ENCODE data around the gene S100P. TPM values are rescaled to one million over a fixed set of nuclear protein-coding genes. Genes with fewer than 3 reads are reported as not detected.

S100P gene
- total RNA-seq, 2 experiments from 2014 or later: not detected

DNA sequence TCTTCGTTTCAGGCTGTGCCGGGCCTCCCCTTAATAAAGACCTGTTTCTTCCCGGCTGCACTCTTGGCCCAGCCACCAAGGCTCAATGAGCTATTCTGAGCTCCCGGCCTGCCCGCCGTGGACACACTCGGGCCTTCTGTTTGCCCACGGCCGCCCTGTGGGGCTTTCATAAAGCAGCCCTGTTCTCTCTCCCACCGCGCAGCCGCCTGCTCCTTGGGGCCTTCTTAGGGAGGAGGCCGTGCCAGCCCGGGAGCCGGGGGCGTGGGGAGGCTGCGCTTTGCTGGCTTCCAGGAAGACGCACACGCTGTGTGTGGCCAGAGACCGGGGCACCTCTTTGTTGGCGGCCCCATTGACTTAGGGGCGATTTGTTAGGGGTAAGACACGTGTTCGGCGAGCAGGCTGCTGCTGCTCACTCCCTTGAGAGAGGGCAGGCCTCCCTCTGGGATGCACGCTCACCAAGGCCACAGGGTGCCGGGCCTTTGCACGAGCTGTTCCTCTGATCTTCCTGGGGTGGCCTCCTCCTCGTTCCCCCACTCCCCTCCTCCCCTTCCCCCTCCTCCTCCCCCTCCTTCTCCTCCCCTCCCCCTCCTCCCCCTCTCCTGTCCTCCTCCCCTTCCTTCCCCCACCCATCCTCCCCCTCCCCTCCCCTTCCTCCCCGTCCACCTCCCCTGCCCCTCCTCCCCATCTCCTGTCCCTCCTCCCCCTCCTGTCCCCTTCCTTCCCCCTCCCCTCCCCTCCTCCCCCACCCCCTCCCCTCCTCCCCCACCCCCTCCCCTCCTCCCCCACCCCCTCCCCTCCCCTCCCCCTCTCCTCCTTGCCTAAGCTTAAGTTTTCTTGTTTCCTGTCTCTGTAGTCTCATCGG lies 33.6 kb downstream of the S100P start:
- CTCF ChIA-PET (ENCODE audit: unreplicated experiment): no interaction called here
- no peak overlapping the region for H3K27ac ChIP-seq (ENCODE audit: low read depth, low read length, poor library complexity, severe bottlenecking)
- H3K4me2 ChIP-seq (ENCODE audit: low read length): no peak overlapping the region
- POLR2A ChIA-PET: interaction anchor here (0.6 kb wide), 1 partner anchor 9 kb away, joined by 7 read pairs; no protein-coding TSS in a partner anchor
- no peak for DNase-seq (ENCODE audit: low spot score)
- H3K9me3 ChIP-seq (ENCODE audit: low read length): no peaks in the 10 kb centered on the region
- no TSS peak for BruUV-seq (replicated peaks)
- no peak overlapping the region for H2AFZ ChIP-seq (ENCODE audit: low read length)
- intact Hi-C loops (cut with micrococcal nuclease; ENCODE audit: unreplicated experiment): no loop called here
- no peaks in the 10 kb centered on the region for H4K20me1 ChIP-seq (ENCODE audit: insufficient read depth, low read length)
- H3K4me1 ChIP-seq (ENCODE audit: insufficient read depth, low read length, poor library complexity, severe bottlenecking): no peaks in the 10 kb centered on the region
- no peaks in the 10 kb centered on the region for H3K79me2 ChIP-seq (ENCODE audit: insufficient read depth, low read depth, low read length)
- H3K9me2 ChIP-seq (ENCODE audit: insufficient read depth, low read length): no peaks in the 10 kb centered on the region
- no peak for TF ChIP-seq CTCF (conservative IDR thresholded peaks at IDR 0.05; ENCODE audit: low read length)
- no peak for TF ChIP-seq EZH2phosphoT487 (IDR thresholded peaks at IDR 0.05; ENCODE audit: borderline replicate concordance, low read depth, low read length)
- H3K4me3 ChIP-seq (ENCODE audit: low read depth, low read length, poor library complexity, severe bottlenecking): no peak overlapping the region
- no peaks in the 10 kb centered on the region for H3K36me3 ChIP-seq (ENCODE audit: insufficient read depth, low read length)

DNA sequence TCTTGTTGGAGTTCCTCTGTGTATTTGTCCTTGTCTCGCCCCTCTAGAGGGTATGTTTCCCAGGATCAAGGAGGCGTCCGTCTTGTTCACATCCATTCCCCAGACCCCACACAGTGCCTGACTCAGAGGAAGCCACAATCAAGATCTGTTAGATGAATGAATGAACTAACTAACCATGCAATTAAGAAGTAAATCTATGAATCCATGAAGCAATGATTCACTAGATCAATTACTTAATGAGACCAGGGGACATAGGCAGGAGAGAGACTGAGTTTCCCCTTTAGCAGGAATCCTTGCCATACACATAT lies 34.2 kb downstream of the S100P start:
- H3K36me3 ChIP-seq (ENCODE audit: insufficient read depth, low read length): no peaks in the 10 kb centered on the region
- no peaks in the 10 kb centered on the region for H3K79me2 ChIP-seq (ENCODE audit: insufficient read depth, low read depth, low read length)
- ChIA-PET CTCF (ENCODE audit: unreplicated experiment) (no interaction called here), POLR2A (no interaction called here)
- TF ChIP-seq EZH2phosphoT487 (IDR thresholded peaks at IDR 0.05; ENCODE audit: borderline replicate concordance, low read depth, low read length) (no peak), CTCF (conservative IDR thresholded peaks at IDR 0.05; ENCODE audit: low read length) (no peak)
- H4K20me1 ChIP-seq (ENCODE audit: insufficient read depth, low read length): no peaks in the 10 kb centered on the region
- BruUV-seq (replicated peaks): no TSS peak
- H3K9me2 ChIP-seq (ENCODE audit: insufficient read depth, low read length): no peaks in the 10 kb centered on the region
- no peaks in the 10 kb centered on the region for H3K9me3 ChIP-seq (ENCODE audit: low read length)
- no peaks in the 10 kb centered on the region for H3K4me1 ChIP-seq (ENCODE audit: insufficient read depth, low read length, poor library complexity, severe bottlenecking)
- H2AFZ ChIP-seq (ENCODE audit: low read length): no peak overlapping the region
- no peak overlapping the region for H3K4me3 ChIP-seq (ENCODE audit: low read depth, low read length, poor library complexity, severe bottlenecking)
- intact Hi-C loops (cut with micrococcal nuclease; ENCODE audit: unreplicated experiment): no loop called here
- no peak for DNase-seq (ENCODE audit: low spot score)
- H3K4me2 ChIP-seq (ENCODE audit: low read length): no peak overlapping the region
- no peak overlapping the region for H3K27ac ChIP-seq (ENCODE audit: low read depth, low read length, poor library complexity, severe bottlenecking)

DNA sequence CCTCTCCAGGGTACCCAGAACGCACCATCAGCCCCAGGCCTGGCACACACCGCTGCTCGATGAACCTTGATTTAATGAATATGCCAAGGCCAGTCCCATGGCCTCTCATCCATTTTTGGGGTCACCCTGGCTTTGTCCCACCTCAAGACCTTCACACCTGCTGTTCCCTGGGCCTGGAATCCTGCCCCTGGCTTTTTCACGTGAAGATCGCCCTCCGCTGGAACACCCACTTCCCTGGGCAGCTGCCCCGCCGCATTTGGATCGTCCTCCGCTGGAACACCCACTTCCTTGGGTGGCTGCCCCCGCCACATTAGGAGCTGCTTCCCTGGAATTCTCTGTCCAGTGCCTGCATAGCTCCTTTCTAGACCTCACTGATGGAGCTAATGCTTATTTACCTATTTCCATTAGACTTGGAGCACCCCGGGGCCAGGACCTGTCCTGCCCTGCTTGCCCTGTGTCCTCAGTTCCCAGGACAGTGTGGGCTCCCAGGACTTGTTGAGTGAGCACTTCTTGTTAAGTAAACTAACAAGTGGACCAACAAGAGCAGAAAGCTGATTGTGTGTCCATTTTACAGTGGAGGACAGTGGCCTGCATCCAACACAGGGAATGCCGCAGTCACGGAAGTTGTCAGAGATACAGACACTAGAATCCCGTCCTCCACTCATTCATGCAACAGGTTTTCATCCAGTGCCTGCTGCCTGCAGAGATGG lies 34.8 kb downstream of the S100P start:
- no peak overlapping the region for H3K27ac ChIP-seq (ENCODE audit: low read depth, low read length, poor library complexity, severe bottlenecking)
- BruUV-seq (replicated peaks): no TSS peak
- H3K36me3 ChIP-seq (ENCODE audit: insufficient read depth, low read length): no peaks in the 10 kb centered on the region
- ChIA-PET CTCF (ENCODE audit: unreplicated experiment) (no interaction called here), POLR2A (interaction anchor here (0.6 kb wide), 1 partner anchor 10 kb away, joined by 3 read pairs; no protein-coding TSS in a partner anchor)
- H3K4me3 ChIP-seq (ENCODE audit: low read depth, low read length, poor library complexity, severe bottlenecking): no peak overlapping the region
- intact Hi-C loops (cut with micrococcal nuclease; ENCODE audit: unreplicated experiment): no loop called here
- H3K79me2 ChIP-seq (ENCODE audit: insufficient read depth, low read depth, low read length): no peaks in the 10 kb centered on the region
- DNase-seq (ENCODE audit: low spot score): no peak
- no peaks in the 10 kb centered on the region for H4K20me1 ChIP-seq (ENCODE audit: insufficient read depth, low read length)
- TF ChIP-seq CTCF (conservative IDR thresholded peaks at IDR 0.05; ENCODE audit: low read length) (no peak), EZH2phosphoT487 (IDR thresholded peaks at IDR 0.05; ENCODE audit: borderline replicate concordance, low read depth, low read length) (no peak)
- H3K9me2 ChIP-seq (ENCODE audit: insufficient read depth, low read length): no peaks in the 10 kb centered on the region
- H2AFZ ChIP-seq (ENCODE audit: low read length): no peak overlapping the region
- H3K9me3 ChIP-seq (ENCODE audit: low read length): no peaks in the 10 kb centered on the region
- H3K4me1 ChIP-seq (ENCODE audit: insufficient read depth, low read length, poor library complexity, severe bottlenecking): no peaks in the 10 kb centered on the region
- H3K4me2 ChIP-seq (ENCODE audit: low read length): no peak overlapping the region

Measured in OCI-LY7 (cell line).